HG03060 (cell line): ENCODE results near the gene PLEKHD1.

Experiments used
- ATAC-seq: cut with Tn5 transposase; IDR thresholded peaks from one replicate; pipeline ENCODE4 v1.9.1; 2021; ENCODE audit warnings: low read depth, moderate number of reproducible peaks; ENCODE audit not compliant: unreplicated experiment

PLEKHD1 gene

DNA sequence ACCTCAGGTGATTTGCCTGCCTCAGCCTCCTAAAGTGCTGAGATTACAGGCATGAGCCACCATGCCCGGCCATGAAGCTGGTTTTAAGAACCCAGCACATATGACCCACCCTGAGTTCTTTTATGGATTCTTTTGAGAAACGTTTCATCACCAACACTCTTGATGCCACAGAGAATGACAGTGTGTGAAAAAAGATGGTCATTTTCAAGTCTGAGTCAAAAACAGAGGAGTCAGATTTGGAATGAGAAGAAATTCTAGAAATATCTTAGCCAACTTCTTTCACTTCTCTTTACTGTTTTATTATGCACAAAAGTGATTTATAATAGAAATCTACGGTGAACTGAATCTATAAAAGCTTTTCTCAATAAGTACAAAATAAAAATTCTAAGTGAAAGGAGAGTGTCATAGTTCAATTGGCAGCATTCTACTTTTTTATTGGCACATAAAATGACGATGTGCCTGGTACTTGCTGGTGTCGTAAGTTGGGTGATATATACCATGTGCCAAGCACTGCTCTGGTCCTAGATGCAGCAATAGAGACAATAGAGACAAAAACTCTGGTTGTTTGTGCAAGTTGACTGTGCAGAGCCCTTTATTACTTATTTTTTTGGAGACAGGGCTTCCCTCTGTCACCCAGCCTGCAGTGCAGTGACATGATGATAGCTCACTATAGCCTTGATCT, 56.3 kb downstream of the PLEKHD1 start:
- no peak for ATAC-seq

DNA sequence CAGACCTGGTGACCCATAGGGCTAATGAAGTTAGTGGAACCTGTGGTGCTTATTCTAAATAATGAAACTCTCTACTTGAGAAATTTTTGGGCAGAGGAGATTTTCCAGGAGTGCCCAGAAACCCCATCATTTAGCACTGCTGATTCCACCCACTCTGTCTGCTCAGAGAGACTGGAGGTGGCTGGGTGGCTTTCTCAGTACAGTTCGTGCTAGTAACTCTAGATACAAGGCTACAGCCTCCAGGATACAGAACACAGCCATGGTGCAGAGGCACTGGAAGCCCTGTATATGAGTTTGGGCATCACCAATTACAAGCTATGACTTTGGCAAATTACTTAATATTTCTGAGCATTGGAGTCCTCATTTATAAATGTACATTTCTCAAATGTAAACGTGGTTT, 57.8 kb downstream of the PLEKHD1 start:
- ATAC-seq: no peak

DNA sequence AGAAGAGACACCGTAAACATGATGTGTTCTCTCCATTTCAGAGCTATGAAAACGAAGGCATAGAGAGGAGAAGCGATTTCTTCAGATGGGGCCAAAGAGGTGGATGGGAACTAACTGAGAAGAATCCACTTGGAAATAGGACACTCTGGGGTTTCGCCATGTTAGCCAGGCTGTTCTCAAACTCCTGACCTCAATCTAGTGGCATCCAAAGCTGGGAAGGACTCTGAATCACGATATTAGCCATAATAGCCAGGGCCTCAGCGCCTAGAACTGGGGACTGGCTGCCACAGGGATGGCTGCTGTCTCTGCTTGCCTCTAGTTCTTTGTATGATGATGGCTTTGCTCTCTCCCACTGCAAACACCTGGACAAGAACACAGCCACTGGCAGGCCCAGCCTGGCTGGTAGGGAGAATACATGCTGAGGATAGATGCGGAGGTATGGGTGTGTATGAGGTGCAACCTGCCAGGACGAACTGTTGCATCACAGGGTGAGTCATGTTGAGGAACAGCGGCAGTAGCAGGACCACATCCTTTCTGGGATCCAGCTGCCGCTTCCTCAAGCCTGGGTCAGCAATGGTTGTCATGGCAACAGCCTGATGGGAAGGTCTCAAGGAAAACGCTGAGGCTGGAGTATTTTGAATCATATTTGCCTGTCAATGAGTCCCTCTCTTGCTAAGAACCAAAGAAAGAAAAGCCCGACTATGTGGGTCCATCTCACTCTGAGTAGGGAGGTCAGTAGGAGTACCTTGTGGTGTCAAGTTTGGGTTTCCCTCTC, 59.0 kb downstream of the PLEKHD1 start:
- no peak for ATAC-seq

DNA sequence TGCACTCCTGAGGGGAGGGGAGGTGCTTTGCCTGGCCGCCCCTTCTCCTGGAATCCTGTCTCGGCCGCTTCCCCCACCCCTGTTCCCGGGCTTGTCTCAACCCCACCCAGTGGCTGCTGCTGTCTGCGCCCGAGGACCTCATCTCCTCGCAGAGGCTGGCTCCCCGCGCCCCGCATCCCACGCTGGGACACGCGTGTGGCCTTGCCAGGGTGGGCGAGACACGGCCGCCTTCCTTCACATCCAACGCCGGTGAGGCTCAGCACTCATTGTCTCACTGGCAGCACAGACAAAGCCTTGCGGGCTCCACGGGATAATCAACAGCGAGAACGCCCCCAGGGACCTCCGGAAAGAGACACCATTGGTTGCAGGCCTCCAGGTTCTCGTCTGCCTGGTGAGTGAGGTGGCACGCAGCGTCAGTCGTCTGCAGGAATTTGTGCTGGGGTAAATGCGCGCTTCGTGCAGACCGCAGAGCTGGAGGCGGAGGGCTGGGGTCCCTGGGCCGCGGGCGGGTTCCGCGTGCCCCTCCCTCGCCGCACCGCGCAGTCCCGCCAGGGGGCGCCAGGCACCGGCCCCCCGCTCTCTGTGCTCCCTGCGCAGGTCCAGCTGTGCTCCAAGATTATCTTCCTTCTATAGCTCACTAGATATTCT, 63.3 kb downstream of the PLEKHD1 start:
- no peak for ATAC-seq

DNA sequence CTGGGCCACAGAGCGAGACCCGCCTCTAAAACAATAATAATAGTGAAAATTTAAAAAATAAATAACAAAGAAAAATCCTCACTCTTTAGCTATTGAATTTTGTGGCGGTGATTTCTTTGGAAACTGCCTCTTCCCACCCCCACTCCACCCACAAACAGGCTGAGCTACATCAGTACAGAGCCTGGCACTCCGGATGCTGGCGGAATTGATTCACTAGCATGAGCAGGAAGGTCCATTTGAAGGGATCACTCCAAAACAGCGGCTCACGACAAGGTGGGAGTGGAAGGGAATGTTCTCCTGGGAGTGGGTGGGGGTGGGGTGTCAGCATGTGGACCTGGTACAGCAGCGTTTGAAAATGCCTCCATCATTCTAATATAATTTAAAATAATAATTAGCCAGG, 64.0 kb downstream of the PLEKHD1 start:
- ATAC-seq: no peak

DNA sequence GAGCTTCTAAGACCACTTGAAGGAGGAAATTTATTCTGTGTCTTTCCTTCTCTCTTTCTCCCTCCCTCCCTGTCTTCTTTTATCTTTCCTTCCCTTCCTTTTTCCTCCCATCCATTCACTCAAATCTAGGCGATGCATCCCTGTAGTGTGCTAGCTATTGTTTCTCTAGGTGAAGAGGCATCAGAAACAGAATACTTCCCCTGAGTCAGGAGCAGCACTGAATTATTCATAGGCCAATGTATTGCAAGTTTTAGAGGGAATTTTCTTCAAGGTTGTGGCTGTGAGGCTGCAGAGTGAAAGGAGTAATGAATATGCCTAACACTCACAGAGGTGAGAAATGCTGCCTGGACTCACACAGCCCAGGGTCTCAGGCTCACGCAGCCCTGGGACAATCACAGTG, 67.0 kb downstream of the PLEKHD1 start:
- ATAC-seq: no peak

DNA sequence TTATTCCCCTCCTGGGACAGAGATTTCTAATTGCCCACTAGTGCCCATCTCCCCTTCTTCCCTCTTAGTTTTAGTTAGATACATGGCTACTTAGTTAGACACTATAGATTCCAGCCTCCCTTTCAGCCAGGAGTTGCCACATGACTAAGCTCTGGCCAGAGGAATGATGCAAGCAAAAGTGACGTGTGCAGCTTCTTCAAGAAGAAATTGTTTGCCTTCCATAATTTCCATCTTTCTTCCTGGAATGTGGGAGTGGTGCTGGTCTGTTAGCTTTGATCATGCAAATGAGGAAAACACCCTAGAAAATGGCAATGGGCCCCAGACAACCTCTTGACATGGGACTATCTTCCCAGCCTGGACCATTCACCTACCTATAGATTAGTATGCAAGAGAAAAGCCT, 68.7 kb downstream of the PLEKHD1 start:
- no peak for ATAC-seq

DNA sequence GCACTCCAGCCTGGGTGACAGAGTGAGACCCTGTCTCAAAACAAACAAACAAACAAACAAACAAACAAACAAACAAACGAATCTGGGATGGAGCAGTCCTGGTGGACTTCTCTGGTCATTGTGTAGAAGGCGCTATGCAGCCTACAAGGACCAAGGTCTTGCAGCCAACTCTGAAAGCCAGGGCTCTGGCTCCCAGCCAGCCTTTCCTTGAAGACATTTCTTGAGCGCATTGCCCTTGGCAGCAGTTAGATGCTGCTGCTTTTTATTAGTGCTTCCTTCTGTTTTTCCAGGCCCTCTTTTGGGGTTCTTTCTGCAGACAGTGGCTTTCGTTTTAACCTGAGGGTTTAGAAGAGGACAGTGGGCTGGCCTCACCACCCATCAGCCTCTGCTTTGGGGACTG, 70.0 kb downstream of the PLEKHD1 start:
- ATAC-seq: no peak

DNA sequence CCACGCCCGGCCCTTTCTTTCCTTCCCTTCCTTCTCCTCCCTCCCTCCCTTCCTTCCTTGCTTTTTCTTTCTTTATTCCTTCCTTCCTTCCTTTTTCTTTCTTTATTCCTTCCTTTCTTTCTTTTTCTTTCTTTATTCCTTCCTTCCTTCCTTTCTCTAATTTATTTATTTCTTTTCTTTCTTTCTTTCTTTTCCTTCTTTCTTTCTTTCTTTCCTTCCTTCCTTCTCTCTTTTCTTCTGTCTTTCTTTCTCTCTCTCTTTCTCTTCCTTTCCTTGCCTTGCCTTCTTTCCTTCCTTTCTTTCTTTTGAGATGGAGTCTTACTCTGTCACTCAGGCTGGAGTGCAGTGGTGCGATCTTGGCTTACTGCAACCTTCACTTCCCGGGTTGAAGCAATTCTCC, 74.2 kb downstream of the PLEKHD1 start:
- ATAC-seq: no peak

DNA sequence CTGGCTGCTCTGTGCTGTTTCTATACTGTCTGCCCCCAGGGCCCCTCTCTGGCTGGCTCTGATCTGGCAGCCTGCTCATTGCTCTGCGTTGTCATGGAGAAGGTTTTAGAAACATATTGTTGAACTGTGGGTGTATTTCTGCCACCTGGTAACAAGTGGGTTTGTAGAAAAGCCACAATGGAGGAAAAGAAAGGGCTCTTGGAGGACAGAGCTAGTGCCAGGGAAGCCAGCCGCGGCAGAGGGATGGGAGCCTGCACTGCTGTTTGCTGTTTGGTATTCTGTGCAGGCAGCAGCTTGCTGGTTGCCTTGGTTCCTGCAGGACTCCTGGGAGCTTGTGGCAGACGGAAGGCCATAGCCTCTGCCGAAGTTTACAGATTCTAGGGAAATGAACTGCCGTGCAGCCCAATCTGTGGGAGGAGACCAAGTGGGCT, 75.1 kb downstream of the PLEKHD1 start:
- no peak for ATAC-seq

DNA sequence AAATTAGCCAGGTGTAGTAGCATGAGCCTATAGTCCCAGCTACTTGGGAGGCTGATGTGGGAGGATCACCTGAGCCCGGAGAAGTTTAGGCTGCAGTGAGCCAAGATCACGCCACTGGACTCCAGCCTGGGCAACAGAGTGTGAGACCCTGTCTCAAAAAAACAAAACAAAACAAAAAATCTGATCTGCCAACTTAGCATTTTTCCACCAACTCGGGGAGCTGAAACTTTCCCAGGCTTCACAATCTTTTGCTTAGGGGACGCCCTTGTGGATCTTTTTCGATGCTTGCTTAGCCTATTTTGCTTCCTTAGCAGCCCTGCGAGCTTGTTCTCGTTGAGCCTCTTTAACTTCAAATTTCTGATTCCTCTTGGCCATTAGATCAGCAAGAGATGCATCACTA, 76.3 kb downstream of the PLEKHD1 start:
- no peak for ATAC-seq

DNA sequence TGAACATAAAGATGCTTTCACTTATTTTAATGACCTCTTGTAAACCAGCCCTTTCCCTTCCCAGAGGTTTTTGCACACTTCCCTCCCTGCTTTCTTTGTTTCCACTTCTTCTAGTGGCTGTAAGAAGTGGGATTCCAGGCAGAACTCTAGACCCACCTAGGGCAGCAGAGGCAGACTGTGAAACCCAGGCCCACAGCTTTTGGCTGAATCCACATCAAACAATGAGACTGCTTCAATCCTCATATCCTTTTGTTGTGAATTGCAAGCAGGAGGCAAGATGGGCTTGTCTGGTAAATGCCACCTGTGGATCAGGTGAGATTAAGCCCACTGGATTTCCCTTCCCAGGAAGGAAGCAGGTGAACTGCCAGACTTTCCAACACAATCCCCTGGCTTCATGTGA, 77.4 kb downstream of the PLEKHD1 start:
- no peak for ATAC-seq

DNA sequence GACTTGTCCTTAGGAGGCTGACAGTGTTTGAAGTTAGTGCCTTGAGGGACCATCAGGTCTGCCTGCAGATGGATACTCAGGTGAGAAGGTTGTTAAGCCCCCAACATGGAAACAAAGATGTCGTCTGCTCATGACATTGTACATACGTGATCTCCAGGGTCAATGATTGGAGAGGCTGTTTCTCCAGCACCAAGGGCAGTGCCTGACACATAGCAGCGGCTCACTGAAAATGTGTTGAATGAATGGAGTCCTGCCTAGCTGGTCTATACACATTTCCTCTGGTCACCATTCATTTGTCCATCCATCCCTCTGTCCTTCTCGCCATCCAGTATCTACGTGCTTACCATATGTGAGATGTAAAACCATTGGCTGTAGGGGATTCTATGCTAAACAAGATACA, 83.0 kb downstream of the PLEKHD1 start:
- no peak for ATAC-seq

DNA sequence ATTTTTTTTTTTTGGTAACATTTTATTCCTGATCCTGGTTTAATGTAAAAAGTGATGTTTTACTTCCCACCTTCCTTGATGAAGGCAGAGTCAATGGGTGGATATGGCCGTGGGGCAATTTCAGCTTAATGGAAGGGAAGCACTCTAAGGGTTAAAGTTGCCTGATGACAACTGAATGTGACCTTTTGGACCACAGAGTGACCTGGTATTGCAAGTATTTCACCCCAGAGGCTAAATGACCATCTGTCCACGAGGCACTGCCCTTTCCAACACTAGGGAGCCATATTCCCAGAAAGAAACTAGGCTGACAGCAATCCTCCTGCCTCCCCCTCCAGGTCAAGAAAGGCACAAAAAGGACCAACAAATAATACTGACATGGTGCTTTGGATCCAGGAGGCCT, 85.3 kb downstream of the PLEKHD1 start:
- no peak for ATAC-seq

DNA sequence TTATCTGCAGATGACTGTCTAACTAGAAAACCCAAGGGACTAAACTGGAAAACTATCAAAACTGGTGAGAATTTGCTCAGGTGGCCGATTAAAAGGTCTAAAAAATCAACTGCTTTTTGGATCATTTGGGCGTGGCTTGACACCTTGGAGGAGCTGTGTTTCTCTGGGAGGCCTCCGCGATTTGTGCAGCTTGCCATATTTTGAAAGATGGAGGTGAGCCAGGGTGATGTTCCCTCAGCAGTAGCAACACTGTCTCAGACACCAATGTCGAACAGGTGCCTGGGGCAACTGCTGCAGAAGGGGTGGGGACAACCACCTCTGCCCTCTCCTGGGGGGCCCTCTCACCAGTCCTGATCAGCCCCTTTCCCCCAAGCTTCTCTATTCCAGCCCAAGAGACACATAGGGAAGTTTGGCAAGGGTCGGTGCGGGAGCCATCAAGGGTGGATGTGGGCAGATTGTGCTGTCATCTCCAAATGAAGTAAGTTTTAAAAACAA, 86.4 kb downstream of the PLEKHD1 start:
- no peak for ATAC-seq

DNA sequence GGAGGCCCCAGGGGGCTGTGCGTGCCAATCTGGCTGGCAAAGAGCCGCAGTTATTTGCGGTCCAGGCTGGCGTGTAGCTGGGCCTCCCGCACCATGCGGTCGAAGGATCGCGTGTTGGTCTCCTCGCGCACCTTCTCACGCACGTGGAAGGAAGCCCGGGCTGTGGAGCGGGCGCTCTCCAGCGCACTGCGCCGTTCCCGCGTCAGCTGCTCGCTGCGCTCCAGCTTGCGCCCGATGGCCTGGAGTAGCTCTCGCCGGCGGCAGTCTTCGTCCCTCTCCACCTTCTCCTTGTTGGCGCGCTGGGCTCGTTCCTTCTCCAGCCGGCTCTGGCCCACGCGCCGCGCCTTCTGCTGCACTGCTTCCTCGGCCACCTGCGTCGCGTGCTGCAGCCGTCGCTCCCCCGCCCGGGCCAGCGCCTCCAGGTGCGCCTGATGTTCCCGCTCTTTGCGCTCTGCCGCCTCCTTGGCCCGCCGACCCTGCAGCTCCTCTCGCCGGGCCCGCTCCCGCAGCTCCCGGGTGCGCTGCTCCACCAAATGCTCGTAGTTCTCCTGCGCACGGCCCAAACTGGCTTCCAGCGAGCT, 87.0 kb downstream of the PLEKHD1 start:
- ATAC-seq: no peak

DNA sequence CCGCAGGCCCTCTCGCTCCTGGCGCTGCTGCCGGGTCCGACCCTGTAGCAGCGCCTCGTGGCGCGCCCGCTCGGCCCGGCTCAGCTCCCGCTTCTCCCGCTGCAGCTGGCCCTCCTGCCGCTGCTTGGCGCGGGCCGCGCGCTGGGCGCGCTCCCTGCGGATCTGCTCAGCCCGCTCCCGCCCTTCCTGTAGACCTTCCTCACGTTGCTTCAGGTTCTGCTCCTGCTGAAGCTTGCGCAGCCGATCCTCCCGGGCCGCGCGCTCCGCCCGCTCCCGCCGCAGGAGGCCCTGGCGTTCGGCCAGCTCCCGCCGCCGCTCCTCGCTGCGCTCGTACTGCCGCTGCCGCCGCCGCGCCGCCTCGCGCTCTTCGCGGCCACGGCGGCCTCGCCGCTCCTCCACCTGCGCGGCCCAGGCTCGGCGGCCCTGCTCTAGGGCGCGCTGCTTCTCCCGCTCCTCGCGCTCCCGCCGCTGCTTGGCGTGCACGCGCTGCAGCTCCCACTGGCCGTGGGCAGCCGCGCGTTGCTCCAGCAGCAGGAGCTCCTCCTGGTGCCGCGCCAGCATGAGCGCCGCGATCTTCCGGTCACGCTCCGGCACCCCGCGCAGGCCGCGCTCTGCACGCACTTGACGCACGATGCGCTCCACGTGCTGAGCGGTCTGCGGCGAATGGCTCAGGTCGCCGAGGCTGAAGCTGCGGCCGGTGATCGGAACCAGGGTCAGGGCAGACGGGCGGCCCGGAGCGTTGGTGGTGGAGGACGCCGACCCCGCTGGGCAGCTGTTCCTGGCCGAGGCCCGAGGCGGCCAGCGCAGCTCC, 87.7 kb downstream of the PLEKHD1 start:
- no peak for ATAC-seq

DNA sequence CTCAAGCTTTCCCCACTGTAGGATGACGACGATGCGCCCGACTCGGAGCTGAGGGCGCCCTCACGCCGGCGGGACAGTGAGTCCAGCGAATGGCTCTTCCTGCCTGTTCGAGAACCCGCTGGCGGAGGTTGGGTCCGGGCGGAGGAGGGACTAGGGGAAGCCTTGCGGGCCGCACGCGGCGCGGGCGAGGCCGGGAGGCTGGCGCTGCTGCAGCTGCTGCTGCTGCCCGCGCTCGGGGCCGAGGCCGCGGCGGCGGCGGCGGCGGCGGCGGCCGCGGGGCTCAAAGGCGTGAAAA, 88.3 kb downstream of the PLEKHD1 start:
- ATAC-seq: no peak

DNA sequence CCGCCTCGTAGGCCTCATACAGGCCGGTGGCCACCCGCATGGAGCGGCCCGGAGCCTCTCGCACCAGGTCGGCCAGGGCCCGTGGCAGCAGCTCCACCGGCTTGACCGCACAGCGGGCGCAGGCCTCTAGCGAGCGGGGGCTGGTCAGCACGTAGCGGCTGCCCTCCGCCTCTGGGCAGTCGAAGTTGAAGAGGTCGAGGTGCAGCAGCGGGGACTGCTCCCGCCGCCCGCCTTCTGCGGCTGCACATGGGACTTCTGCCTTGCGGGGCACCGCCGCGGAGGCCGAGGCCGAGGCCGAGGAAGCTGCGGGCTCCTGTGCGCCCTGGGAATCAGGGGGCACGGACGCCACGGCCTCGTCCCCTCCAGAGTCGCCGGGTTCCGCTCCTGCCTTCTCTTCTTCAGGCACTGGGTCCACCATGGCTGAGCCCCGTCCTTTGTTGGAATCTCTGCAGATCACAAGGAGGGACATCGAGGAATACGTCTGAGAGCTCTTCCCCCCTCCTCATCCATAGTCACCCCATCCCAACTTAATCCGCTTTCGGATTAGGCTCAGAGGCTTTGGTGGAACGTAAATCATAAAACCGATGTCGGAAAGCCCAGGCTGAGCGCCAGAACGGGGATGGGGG, 88.8 kb downstream of the PLEKHD1 start:
- no peak for ATAC-seq

DNA sequence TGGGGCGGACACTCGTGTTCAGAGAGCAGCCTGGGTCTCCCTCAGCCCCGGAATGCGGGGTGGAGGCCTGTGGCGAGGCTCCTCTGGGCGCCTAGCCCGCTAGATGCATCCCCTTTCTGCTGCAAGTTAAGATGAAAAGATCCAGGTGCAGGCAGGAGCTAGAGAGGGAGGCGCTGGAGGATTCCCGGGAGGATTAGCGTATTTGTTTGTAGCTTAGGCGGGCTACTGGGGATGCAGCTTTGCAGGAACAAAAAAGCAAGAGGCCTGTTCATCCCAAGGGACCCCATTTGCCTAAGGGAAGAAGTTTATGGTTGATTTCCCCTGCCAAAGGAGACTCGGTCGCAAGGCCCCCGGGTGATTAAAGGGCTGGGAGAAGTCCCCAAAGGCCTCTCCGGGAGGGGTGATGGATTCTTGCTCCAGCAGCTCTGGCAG, 89.3 kb downstream of the PLEKHD1 start:
- no peak for ATAC-seq
